ENCODE results near the gene TTL. TPM values are rescaled to one million over a fixed set of nuclear protein-coding genes. Genes with fewer than 3 reads are reported as not detected.

The TTL gene
- total RNA-seq, 2 donors from 2014 or later = 21.0 to 27.1 TPM

- H3K36me3 Mint-ChIP-seq = no peaks in the 10 kb centered on the region
- H3K27ac Mint-ChIP-seq = no peak overlapping the region
- no peak for DNase-seq (ENCODE audit: low spot score in 2 of 2)
- H3K9me3 Mint-ChIP-seq = no peaks in the 10 kb centered on the region
- ATAC-seq = no peak
These were observed 19.8 kb upstream of the TTL start for GRCh38 chr2:112462178-112462577.

- ATAC-seq (no peak), DNase-seq (ENCODE audit: low spot score in 2 of 2) (no peak)
- no peak overlapping the region for H3K27ac Mint-ChIP-seq
- no peaks in the 10 kb centered on the region for H3K36me3 Mint-ChIP-seq
- no peaks in the 10 kb centered on the region for H3K9me3 Mint-ChIP-seq
These were observed 18.7 kb upstream of the TTL start for GRCh38 chr2:112463256-112463655.

- no peak overlapping the region for H3K27ac Mint-ChIP-seq
- no peaks in the 10 kb centered on the region for H3K9me3 Mint-ChIP-seq
- DNase-seq (ENCODE audit: low spot score in 2 of 2) (no peak), ATAC-seq (no peak)
- no peaks in the 10 kb centered on the region for H3K36me3 Mint-ChIP-seq
These were observed 16.6 kb upstream of the TTL start for GRCh38 chr2:112465382-112465781.

- H3K9me3 Mint-ChIP-seq = no peaks in the 10 kb centered on the region
- ATAC-seq (peak; percentile 37 to 41), DNase-seq (ENCODE audit: low spot score in 2 of 2) (no peak)
- H3K36me3 Mint-ChIP-seq = no peaks in the 10 kb centered on the region
- no peak overlapping the region for H3K27ac Mint-ChIP-seq
These were observed 9.3 kb upstream of the TTL start for GRCh38 chr2:112472547-112473263.

- Mint-ChIP-seq H3K27ac (no peak overlapping the region), H3K9me3 (no peaks in the 10 kb centered on the region), H3K36me3 (no peaks in the 10 kb centered on the region)
- DNase-seq (ENCODE audit: low spot score in 2 of 2) (no peak), ATAC-seq (no peak)
These were observed 7.0 kb upstream of the TTL start for GRCh38 chr2:112474844-112475486.

GRCh38 chr2:112476434-112476833, 5.5 kb upstream of the TTL start:
- Mint-ChIP-seq H3K27ac (no peak overlapping the region), H3K36me3 (no peaks in the 10 kb centered on the region), H3K9me3 (no peaks in the 10 kb centered on the region)
- DNase-seq (ENCODE audit: low spot score in 2 of 2) = no peak
- ATAC-seq = no peak

GRCh38 chr2:112480530-112481049, 1.4 kb upstream of the TTL start:
- DNase-seq (ENCODE audit: low spot score in 2 of 2) (no peak), ATAC-seq (no peak)
- Mint-ChIP-seq H3K36me3 (peaks cover 12 to 18% of the 10 kb centered on the region in 2 donors), H3K9me3 (no peaks in the 10 kb centered on the region), H3K27ac (peak overlapping the region; percentile 68 to 78)

GRCh38 chr2:112481050-112481527, 867 bp upstream of the TTL start:
- H3K36me3 Mint-ChIP-seq = peaks cover 12 to 18% of the 10 kb centered on the region in 2 donors
- DNase-seq (ENCODE audit: low spot score in 2 of 2) (peak; percentile 81 to 85), ATAC-seq (peak; percentile 80 to 81)
- H3K9me3 Mint-ChIP-seq = no peaks in the 10 kb centered on the region
- H3K27ac Mint-ChIP-seq = peak overlapping the region; percentile 68 to 87

GRCh38 chr2:112482309-112483041, 519 bp downstream of the TTL start:
- DNase-seq (ENCODE audit: low spot score in 2 of 2) (peak; percentile 40 to 59), ATAC-seq (peak; percentile 19 to 20)
- Mint-ChIP-seq H3K36me3 (peaks cover 12 to 18% of the 10 kb centered on the region in 2 donors), H3K27ac (peak overlapping the region; percentile 85 to 94), H3K9me3 (no peaks in the 10 kb centered on the region)

- Mint-ChIP-seq H3K27ac (peak overlapping the region; percentile 51 to 85), H3K36me3 (peaks cover 17 to 18% of the 10 kb centered on the region in 2 donors), H3K9me3 (no peaks in the 10 kb centered on the region)
- DNase-seq (ENCODE audit: low spot score in 2 of 2) = peak in 1 of 2 donors; percentile 8
- no peak for ATAC-seq
These were observed 1.1 kb downstream of the TTL start for GRCh38 chr2:112483042-112483473.

- Mint-ChIP-seq H3K27ac (peak overlapping the region in 1 of 2 donors; percentile 85), H3K9me3 (no peaks in the 10 kb centered on the region), H3K36me3 (peaks cover 18 to 19% of the 10 kb centered on the region in 2 donors)
- no peak for DNase-seq (ENCODE audit: low spot score in 2 of 2)
- no peak for ATAC-seq
These were observed 1.9 kb downstream of the TTL start for GRCh38 chr2:112483831-112484230.

GRCh38 chr2:112485849-112486248, 3.9 kb downstream of the TTL start:
- peaks cover 18 to 19% of the 10 kb centered on the region in 2 donors for H3K36me3 Mint-ChIP-seq

GRCh38 chr2:112486895-112487294, 4.9 kb downstream of the TTL start:
- H3K27ac Mint-ChIP-seq = no peak overlapping the region
- peaks cover 18 to 19% of the 10 kb centered on the region in 2 donors for H3K36me3 Mint-ChIP-seq
- DNase-seq (ENCODE audit: low spot score in 2 of 2) (no peak), ATAC-seq (peak in 1 of 2 donors; percentile 56)
- H3K9me3 Mint-ChIP-seq = no peaks in the 10 kb centered on the region

More at GRCh38 chr2:112485849-112486248, 3.9 kb downstream of the TTL start:
- Mint-ChIP-seq H3K9me3 (no peaks in the 10 kb centered on the region), H3K27ac (no peak overlapping the region)
- no peak for DNase-seq (ENCODE audit: low spot score in 2 of 2)
- no peak for ATAC-seq

GRCh38 chr2:112487444-112487961, 5.5 kb downstream of the TTL start:
- Mint-ChIP-seq H3K9me3 (no peaks in the 10 kb centered on the region), H3K36me3 (peaks cover 15 to 19% of the 10 kb centered on the region in 2 donors), H3K27ac (peak overlapping the region in 1 of 2 donors; percentile 74)
- DNase-seq (ENCODE audit: low spot score in 2 of 2) = no peak
- ATAC-seq = no peak

- DNase-seq (ENCODE audit: low spot score in 2 of 2) (no peak), ATAC-seq (no peak)
- Mint-ChIP-seq H3K9me3 (no peaks in the 10 kb centered on the region), H3K36me3 (peaks cover 8 to 17% of the 10 kb centered on the region in 2 donors), H3K27ac (no peak overlapping the region)
These were observed 6.2 kb downstream of the TTL start for GRCh38 chr2:112488201-112488600.

GRCh38 chr2:112491946-112492345, 10.0 kb downstream of the TTL start:
- DNase-seq (ENCODE audit: low spot score in 2 of 2) (no peak), ATAC-seq (no peak)
- H3K9me3 Mint-ChIP-seq = no peaks in the 10 kb centered on the region
- peaks cover 0 to 8% of the 10 kb centered on the region in 2 donors for H3K36me3 Mint-ChIP-seq
- H3K27ac Mint-ChIP-seq = no peak overlapping the region
